Spinal cord (tissue), 10 donors: ENCODE measurements around the gene SEMA3F. TPM values are rescaled to one million over a fixed set of nuclear protein-coding genes. Genes with fewer than 3 reads are reported as not detected.

ENCODE experiments used
- DNase-seq, 6 donors: peaks; one replicate each; pipeline versions ENCODE4 v3.0.0 to v3.0.0-alpha.2; 2013 to 2015; ENCODE audit warnings: low spot score in 6 of 6, low read depth in 4 of 6
- H3K27ac ChIP-seq: one replicate; pipeline ENCODE4 v1.5.1; 2013; ENCODE audit warnings: low read depth, low read length, control low read depth
- H3K27me3 ChIP-seq: one replicate; pipeline ENCODE4 v1.6.1; 2013; ENCODE audit warnings: low read length; ENCODE audit not compliant: control insufficient read depth, insufficient read depth
- H3K36me3 ChIP-seq: one replicate; pipeline ENCODE4 v1.6.1; 2013; ENCODE audit warnings: low read length; ENCODE audit not compliant: control insufficient read depth, insufficient read depth
- H3K4me1 ChIP-seq: one replicate; pipeline ENCODE4 v1.6.1; 2013; ENCODE audit warnings: low read length; ENCODE audit not compliant: control insufficient read depth, insufficient read depth
- H3K4me3 ChIP-seq: one replicate; pipeline ENCODE4 v1.5.1; 2013; ENCODE audit warnings: low read depth, low read length, control low read depth
- H3K9me3 ChIP-seq: one replicate; pipeline ENCODE4 v1.6.1; 2013; ENCODE audit warnings: low read length; ENCODE audit not compliant: control insufficient read depth, insufficient read depth
- WGBS: methylation state at CpG from one replicate; pipeline ENCODE4 v1.1.5; 2013; ENCODE audit warnings: missing lambda C conversion rate; ENCODE audit not compliant: insufficient coverage; 5-methylcytosine and 5-hydroxymethylcytosine counted together
- long read RNA-seq, 4 donors: transcript quantifications; one replicate each; lab custom pipeline, GENCODE V29; 2026
- polyA plus RNA-seq, 2 donors: library from polyadenylated mRNA; unstranded; fragments of 120-200 nt; gene quantifications; one replicate each; pipeline ENCODE4 v1.2.1, GENCODE V29; 2013; ENCODE audit not compliant: insufficient read length in 2 of 2
- total RNA-seq, 2 donors: library from RNA; depleted of rRNA in 1 of 2; stranded (reverse); fragments of 120-200 nt in 1 of 2; fragments of >200 nt in 1 of 2; gene quantifications; one replicate each; pipeline versions ENCODE4 v1.2.3 to v1.2.4, GENCODE V29; 2013 to 2014
- donor health status: healthy.

Gene SEMA3F
- total RNA-seq (10 to 100 TPM in 1 of 2 donors, 1 to 10 TPM in 1; 9.1 to 17.1 TPM), polyA plus RNA-seq (10 to 100 TPM; 11.3 to 21.8 TPM)
- long read RNA-seq, donor 1, result 0 reads
- long read RNA-seq, donor 2, result 0 reads
- long read RNA-seq, donor 3, partial matches to known transcripts, result 0 of 1 reads
- long read RNA-seq, donor 3, other reads (novel, unspliced or antisense), result 0 of 1 reads
- long read RNA-seq, donor 4, partial matches to known transcripts, result 7 of 8 reads
- long read RNA-seq, donor 4, other reads (novel, unspliced or antisense), result 0 of 8 reads

DNA sequence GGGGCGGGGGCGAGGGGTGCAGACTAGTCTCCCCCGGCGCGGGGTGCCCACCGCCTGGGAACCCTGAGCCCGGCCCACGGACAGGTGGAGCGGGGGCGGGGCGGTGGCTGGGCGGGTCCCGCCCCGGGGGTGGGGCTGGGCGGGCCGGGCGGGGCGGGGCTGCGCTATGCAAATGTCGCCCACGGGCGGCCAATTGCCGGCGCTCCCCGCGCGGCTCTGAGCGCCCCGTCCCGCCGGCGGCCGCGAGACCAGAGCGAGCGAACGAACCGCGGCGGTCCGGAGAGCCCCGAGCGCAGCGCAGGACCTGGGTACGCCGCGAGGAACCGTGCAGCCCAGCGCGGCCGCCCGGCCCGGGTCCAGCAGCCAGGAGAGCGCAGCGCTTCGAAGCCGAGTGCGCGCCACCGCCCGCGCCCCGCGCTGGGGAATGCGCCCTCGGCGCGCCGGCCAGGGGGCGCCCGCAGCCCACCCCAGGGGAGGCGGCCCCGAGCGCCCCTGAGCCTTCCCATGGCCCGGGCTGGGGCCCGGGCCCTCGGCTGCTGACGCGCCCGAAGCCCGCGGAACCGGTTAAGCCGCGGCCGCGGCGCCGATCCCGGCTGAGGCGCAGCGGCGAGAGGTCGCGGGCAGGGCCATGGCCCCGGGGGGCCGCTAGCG, at the start of gene SEMA3F:
Gene SEMA3F, plus strand, starts transcription at position 485 of the 651 bp plus-strand sequence. CDS start 4,299 bp downstream, outside the sequence.
- peak within 1 kb of the TSS; percentile 41 for H3K4me3 ChIP-seq
- no peaks in the 10 kb centered on the region for H3K9me3 ChIP-seq
- H3K36me3 ChIP-seq, result peaks cover 8% of the 10 kb centered on the region
- no peak within 1 kb of the TSS for H3K27ac ChIP-seq
- peak in 2 of 6 donors; percentile 80 to 81 for DNase-seq
- H3K27me3 ChIP-seq, result peaks cover 24% of the 10 kb centered on the region
- H3K4me1 ChIP-seq, result peaks cover 54% of the 10 kb centered on the region
- under 1% methylated on average over 98 of the region's 98 CpGs for WGBS

DNA sequence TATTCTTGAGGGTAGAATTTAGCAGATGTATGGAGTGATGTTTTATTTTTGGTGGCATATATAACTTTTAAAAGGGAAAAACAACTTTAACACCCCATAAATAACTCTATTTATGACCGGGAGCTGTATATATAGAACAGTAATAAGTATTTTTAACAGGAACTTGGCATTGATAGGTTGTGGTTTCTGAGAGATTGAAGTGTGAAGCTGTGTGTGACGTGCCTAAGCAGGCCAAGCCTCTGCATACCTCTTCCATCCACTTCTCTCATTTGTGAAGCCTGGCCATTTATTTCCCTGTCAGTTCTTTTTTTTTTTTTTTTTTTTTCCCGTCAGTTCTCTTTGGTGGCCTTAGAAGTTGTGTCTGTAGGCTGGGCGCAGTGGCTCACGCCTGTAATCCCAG, 43.4 kb upstream of the SEMA3F start:
- DNase-seq, result no peak
- WGBS, result no CpG with 5 or more reads among the region's 5 CpGs
- Histone ChIP-seq H3K9me3 (no peaks in the 10 kb centered on the region), H3K4me3 (no peak overlapping the region), H3K36me3 (peaks cover 89% of the 10 kb centered on the region), H3K27me3 (no peaks in the 10 kb centered on the region), H3K27ac (no peak overlapping the region), H3K4me1 (no peaks in the 10 kb centered on the region)

DNA sequence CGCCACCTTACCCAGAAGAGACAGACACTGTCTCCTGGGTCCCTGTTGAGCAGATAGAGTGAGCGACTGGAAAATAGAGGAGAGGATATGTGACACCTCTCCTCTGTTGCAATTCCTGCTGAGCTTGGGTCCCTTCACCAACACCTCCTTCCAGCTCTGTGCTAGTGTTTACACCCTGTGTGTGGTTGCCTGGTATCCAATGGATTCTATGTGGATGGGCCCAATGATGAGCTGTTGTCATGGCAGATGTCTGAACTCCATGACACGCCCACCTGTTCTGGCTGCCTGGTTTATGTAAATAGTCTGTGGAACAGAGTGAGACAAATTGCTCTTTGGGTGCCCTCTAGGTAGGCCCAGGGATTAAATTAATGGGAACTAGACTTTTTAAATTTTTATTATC, 42.7 kb upstream of the SEMA3F start:
- H3K4me3 ChIP-seq, result no peak overlapping the region
- no peaks in the 10 kb centered on the region for H3K9me3 ChIP-seq
- H3K27ac ChIP-seq, result no peak overlapping the region
- no peak for DNase-seq
- 80% methylated on average over 1 of the region's 3 CpGs for WGBS
- no peaks in the 10 kb centered on the region for H3K27me3 ChIP-seq
- H3K36me3 ChIP-seq, result peaks cover 88% of the 10 kb centered on the region
- no peaks in the 10 kb centered on the region for H3K4me1 ChIP-seq

DNA sequence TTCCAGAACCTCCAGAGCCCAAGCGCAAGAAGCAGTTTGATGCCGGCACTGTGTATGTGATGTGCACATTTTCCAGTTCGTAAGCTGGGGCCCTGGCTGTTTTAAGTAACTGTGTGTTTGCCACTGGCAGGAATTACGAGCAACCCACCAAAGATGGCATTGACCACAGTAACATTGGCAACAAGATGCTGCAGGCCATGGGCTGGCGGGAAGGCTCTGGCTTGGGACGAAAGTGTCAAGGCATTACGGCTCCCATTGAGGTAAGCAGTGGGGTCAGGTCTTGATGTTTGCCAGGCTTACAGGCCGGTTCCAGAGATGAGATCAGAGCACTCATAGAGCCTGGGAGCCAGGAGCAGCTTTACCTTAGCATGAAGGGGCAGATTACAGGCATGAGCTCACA, 38.0 kb upstream of the SEMA3F start:
- Histone ChIP-seq H3K27me3 (no peaks in the 10 kb centered on the region), H3K4me1 (peaks cover 5% of the 10 kb centered on the region), H3K27ac (no peak overlapping the region), H3K36me3 (peaks cover 94% of the 10 kb centered on the region), H3K4me3 (no peak overlapping the region), H3K9me3 (no peaks in the 10 kb centered on the region)
- DNase-seq, result no peak
- WGBS, result 91% methylated on average over 8 of the region's 8 CpGs

DNA sequence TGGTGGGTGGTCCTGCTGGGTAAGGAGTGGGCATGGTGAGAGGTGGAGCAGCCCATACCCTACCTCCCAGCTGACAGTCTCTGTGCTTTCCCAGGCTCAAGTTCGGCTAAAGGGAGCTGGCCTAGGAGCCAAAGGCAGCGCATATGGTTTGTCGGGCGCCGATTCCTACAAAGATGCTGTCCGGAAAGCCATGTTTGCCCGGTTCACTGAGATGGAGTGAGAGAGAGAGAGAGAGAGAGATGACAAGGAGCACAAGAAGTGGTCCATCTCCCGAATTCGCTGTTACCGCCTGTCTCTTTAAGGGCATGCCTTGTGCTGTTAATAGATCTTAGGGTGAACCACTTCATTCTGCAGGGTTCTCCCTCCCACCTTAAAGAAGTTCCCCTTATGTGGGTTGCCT, 36.9 kb upstream of the SEMA3F start:
- no peak overlapping the region for H3K4me3 ChIP-seq
- peaks cover 95% of the 10 kb centered on the region for H3K36me3 ChIP-seq
- H3K27ac ChIP-seq, result no peak overlapping the region
- WGBS, result 97% methylated on average over 7 of the region's 10 CpGs
- no peaks in the 10 kb centered on the region for H3K27me3 ChIP-seq
- DNase-seq, result no peak
- peaks cover 13% of the 10 kb centered on the region for H3K4me1 ChIP-seq
- no peaks in the 10 kb centered on the region for H3K9me3 ChIP-seq

DNA sequence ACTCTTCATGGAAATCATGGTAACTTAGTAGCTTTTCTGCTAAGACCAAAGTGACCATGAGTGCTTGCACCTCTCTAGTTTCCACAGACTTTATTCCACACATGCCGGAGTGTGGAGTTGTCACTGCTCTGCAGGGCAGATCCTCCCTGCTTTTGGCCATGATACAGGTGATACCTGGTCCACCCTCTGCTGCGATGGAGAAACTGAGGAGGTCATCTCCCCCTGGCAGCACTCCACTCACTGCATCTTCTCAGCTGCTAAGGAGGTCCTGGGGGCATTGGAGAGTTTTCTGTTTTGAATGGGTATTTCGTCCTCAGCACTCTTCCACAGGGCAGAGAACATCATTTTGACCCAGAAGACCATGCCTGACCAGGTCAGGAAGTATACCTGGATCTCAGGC, 35.3 kb upstream of the SEMA3F start:
- Histone ChIP-seq H3K36me3 (peaks cover 85% of the 10 kb centered on the region), H3K4me3 (no peak overlapping the region), H3K27me3 (no peaks in the 10 kb centered on the region), H3K4me1 (peaks cover 25% of the 10 kb centered on the region), H3K9me3 (no peaks in the 10 kb centered on the region), H3K27ac (no peak overlapping the region)
- DNase-seq, result no peak
- WGBS, result no CpG with 5 or more reads among the region's 3 CpGs

DNA sequence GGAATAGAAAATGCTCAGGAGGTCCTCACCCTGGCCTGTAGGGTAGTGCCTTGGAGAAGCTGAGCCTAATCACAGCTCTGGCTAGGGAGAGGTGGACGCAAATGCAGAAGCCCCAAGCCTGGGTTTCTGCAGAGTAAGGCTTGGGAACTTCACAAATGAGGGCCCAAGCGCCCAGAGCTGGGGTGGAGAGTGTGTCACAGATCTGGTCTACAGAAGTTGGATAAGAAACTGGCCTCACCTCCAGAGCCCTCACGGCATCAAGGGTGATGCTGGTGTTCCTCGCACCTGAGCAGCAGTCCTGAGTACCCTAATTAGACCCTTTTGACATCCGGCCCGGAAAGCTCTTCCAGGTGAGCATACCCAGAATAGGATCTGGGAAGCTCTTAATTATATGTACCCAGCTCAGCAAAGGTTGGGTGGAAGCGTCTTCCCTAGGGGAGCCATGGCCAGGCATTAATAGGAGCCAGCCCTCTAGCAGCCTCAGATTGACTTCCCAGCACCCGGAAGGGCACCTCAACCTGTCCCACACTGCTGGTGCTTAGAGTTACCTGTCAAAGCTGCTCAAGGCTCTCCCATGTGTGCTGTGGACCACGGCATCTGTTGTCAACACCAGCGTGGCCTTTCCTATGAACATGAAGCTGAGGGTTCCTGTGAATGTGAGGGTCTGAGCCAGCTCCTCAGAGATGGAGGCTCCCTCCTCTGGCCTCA, 34.6 kb upstream of the SEMA3F start:
- Histone ChIP-seq H3K9me3 (no peaks in the 10 kb centered on the region), H3K4me1 (peaks cover 31% of the 10 kb centered on the region), H3K27me3 (no peaks in the 10 kb centered on the region), H3K4me3 (no peak overlapping the region), H3K36me3 (peaks cover 77% of the 10 kb centered on the region), H3K27ac (no peak overlapping the region)
- DNase-seq, result no peak
- WGBS, result 94% methylated on average over 10 of the region's 10 CpGs

DNA sequence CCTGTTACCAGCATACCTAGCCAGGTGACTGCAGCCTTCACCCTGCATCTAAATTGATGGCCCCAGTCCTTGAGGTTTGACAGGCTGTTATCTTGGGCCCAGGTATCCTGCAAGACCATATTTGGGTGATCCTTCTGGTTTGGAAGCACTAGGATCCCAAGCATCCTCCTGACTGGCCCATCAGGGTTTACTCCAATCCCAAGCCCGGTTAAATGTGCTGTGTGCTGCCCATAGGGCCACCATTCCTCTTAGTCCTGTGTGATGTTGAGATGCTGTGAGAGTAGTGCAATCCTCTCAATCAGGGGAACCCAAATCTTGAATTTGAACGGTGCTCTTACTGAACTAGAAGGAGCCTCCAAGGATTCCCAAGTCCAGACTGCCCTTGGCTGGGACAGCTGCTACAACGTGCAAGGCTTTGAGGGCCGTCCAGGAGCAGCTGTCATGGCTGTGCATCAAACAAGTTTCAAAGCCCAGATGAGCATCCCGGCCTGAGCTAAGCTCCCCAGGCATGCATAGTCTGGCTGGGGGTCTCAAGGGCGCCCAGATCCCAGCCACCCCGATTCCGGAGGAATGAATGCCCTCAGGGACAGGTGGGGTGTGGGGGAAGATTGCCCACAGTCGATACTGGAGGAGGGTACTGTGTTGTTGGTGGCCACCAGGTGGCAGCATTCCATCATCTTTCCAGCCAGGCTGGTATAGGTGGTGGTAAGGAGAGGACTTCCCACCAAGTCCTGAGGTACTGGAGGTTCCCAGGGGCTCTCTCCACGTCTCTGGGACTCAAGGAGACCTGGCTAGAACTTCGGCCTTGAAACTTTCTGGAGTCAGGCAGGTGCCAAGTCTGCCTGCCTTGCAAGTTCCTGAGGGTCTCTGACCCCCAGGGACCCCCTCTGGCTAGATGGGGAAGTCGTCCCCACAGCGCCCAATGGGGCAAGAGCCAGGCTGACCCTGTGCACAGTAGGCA, 33.8 kb upstream of the SEMA3F start:
- H3K27ac ChIP-seq, result no peak overlapping the region

DNA sequence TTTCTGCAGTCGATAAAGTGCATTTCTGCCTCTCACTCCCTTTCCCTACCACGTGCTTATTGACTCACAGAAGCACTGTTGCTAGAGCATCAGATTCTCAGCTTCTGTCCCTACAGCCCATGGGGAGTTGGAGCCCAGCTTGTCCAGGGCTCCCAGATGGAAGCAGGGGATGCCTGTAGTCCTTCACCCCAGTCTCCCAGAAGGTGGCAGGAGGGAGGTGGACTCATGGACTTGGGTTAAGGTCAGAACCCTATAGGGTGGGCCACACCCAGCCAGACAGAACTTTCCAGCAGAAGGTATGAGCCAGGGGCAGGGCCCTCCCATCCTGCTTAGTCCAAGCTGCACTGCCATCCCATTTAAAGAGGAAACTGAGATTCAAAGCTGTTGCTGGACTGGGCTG, 33.1 kb upstream of the SEMA3F start:
- no peaks in the 10 kb centered on the region for H3K27me3 ChIP-seq
- no peak overlapping the region for H3K4me3 ChIP-seq
- H3K9me3 ChIP-seq, result no peaks in the 10 kb centered on the region
- 91% methylated on average over 2 of the region's 2 CpGs for WGBS
- peaks cover 47% of the 10 kb centered on the region for H3K4me1 ChIP-seq
- DNase-seq, result no peak
- no peak overlapping the region for H3K27ac ChIP-seq
- peaks cover 64% of the 10 kb centered on the region for H3K36me3 ChIP-seq

More for the DNA sequence above, 33.8 kb upstream of the SEMA3F start:
- no peaks in the 10 kb centered on the region for H3K27me3 ChIP-seq
- 30% methylated on average over 12 of the region's 13 CpGs for WGBS
- peaks cover 40% of the 10 kb centered on the region for H3K4me1 ChIP-seq
- H3K36me3 ChIP-seq, result peaks cover 69% of the 10 kb centered on the region
- H3K9me3 ChIP-seq, result no peaks in the 10 kb centered on the region
- H3K4me3 ChIP-seq, result no peak overlapping the region
- peak in 5 of 6 donors; percentile 48 to 93 (median 65) for DNase-seq
